NCI-H1436 (cell line): Measurements from ENCODE around the gene OR56A5.

ENCODE experiments used
- DNase-seq: peaks from one replicate; lab custom pipeline; 2025; lab: John Stamatoyannopoulos, UW

OR56A5 gene

DNA sequence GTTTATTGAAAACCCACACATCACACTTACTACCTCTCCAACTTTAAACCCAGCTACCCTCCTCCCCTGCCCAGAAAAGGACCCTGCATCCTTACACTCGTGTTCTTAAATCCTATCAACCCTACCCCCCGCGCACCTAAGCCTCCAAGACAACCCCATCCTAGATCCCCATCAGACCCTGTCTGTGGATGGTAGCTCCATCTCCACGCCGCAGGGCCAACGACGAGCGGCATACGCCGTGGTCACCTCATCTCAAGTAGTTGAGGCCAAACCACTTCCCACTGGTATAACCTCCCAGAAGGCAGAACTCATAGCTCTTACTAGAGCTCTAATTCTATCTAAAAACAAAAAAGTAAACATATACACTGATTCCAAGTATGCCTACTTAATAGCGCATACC is 35.6 kb downstream of the OR56A5 start:
- no peak for DNase-seq

DNA sequence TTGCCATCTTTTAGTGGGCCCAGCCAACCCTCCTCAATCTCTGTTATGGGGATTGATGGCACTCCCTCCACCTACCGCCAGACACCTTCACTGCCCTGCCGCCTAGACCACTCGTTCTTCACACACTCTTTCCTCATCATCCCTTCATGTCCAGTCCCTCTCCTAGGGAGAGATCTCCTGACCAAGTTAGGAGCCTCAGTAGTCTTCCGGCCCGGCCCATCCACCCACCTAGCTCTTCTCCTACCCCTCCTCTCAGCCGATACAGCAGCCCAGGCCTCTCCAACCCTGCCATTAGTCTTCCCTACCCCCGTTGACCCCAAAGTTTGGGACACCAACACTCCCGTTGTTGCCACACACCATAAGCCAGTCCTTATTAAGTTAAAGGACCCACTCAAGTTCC is 37.2 kb downstream of the OR56A5 start:
- DNase-seq = no peak

DNA sequence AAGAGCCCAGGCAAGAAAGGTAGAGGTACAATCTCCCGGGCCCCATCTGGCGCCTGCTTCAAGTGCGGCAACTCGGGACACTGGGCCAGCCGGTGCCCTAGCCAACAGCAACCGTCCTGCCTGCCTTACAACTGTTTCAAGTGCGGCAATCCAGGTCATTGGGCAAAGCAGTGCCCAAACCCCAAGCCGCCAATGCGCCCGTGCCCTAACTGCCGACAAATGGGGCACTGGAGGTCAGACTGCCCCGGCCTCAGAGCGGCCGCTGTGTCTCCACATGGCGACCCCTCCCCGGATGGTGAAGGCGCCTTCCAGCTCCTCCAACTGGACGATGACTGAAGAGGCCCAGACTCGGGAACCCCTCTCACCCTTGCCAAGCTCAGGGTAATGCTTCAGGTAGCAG is 37.7 kb downstream of the OR56A5 start:
- DNase-seq = no peak

DNA sequence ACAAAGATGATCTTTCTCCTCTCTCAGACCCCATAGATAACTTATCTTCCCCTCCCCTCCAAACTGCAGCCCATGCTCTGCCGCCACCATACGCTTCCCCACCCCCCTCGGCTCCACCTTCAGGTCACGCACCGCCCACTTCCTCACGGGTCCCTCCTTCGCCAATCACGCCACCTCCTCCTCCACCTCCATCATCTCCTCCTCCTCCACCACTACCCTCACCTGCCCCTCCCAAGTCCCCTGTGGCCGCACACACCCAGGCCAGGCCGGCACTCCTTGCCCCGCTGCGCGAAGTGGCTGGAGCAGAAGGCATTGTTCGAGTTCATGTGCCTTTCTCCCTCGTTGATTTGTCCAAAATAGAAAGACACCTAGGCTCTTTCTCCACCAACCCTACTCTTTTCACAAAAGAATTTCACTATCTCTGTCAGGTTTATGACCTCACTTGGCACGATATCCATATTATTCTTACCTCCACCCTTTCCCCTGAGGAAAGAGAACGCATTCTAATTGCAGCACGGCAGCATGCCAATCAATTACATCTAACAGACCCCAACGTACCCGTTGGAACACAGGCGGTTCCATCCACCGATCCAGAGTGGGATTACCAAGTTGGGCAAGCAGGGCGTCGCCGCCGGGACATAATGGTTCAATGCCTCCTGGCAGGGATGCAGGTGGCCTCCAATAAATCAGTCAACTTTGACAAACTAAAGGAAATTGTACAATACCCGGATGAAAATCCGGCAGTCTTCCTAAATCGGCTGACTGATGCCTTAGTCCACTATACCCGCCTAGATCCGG is 38.5 kb downstream of the OR56A5 start:
- DNase-seq = no peak

DNA sequence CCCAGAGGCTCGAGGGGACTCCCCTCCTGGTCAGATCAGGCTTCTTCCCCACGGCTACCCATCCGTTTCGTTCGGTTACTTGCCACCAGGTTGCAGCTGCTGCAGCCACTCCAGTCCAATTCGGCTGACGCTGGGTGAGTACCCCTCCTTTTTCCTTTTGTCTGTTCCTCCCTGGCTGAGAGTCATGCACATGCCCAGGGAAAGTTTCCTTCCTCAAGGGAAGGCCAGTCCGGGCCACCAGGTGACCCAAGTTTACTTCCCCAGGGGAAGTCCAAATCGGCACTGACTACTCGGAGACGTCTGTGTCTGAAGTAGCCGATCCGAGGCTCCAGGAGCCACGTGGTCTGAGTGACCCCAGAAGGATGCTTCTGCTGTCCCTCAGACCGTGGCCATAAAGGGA is 39.5 kb downstream of the OR56A5 start:
- DNase-seq = no peak

DNA sequence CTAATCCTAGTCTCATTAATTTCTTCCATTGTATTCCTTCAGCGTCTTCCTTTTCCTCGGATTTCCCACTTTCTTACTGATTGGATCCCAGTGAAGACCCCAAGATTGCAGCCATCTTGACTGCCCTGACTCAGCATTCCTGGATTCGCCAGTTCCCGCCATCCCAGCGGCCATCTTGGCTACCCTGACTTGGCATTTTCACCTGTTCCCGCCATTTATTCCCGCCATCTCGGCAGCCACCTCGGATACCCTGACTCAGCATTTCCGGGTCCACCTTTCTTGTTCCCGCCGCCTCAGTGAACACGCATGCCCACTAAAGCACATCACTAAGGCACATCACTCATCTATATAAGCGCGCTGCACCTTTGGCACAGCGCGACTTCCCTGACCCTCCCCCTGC is 40.0 kb downstream of the OR56A5 start:
- no peak for DNase-seq

DNA sequence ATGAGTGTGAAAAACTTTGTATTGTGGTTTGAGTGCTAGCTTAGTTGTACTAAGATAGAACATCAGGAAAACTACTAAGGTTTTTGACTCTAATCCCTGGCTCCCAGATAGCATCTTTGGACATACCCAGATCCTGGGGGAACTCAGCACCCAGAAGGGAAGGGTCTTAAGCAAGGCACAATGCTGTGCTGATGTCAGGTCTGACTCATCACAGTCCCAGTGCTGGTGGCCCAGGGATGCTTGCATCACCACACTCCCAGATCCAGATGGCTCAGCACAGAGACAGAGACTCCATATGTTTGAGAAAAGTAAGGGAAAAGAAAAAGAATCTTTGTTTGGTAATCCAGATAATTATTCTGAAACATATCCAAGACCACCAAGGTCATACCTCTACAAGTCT is 44.5 kb downstream of the OR56A5 start:
- no peak for DNase-seq

DNA sequence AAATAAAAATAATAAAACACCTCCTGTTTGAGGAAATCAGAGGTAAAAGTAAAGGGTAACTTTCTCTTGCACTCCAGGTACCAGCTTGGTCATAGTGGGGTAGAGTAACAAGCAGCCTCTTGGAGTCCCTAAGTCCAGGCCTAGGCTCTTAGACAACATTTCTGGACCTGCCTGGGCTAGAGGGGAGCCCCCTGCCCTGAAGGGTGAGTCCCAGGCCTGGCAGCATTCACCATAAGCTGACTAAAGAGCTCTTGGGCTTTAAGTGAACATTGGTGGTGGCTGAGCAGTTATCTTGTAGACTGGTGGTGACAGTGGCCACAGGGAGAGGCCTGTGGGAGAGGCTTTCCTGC is 44.9 kb downstream of the OR56A5 start:
- DNase-seq = no peak

DNA sequence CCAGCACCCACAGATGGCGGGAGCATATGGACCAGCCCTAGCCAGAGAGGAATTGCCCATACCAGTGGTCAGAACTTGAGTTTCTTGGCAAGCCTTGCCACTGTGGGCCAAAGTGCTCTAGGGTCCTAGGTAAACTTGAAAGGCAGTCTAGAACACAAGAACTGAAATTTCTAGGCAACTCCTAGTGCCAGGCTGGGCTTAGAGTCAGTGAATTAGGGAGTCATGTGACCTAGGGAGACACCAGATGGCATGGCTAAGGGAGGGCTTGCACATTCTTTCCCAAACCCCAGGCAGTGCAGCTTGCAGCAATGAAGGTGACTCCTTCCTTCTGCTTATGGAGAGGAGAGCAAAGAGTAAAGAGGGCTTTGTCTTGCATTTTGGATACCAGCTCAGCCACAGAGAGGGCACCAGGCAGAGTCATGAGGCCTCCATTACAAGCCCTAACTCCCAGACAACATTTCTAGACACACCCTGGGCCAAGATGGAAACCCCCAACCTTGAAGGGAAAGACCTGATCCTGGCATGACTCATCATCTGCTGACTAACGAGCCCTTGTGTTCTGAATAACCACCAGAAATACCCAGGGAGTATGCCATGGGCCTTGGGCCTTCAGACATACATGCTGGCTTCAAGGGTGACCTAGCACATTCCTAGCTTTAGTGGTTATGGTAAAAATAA is 45.4 kb downstream of the OR56A5 start:
- no peak for DNase-seq
